Esophagus muscularis mucosa (tissue), 4 donors: ENCODE results near the gene NTN4. TPM values are rescaled to one million over a fixed set of nuclear protein-coding genes. Genes with fewer than 3 reads are reported as not detected.

Source experiments
- DNase-seq: peaks from one replicate; pipeline ENCODE4 v3.0.0-alpha.2; 2017; ENCODE audit errors: extremely low spot score
- H3K27ac ChIP-seq, 4 donors: fragments of 200-600 bp; sonication (generic); replicated peaks in 1 of 4; 1 replicate in 3 of 4; 2 replicates in 1 of 4; pipeline ENCODE4 v1.5.1; 2016 to 2019; ENCODE audit warnings: mild to moderate bottlenecking in 1 of 4
- H3K27me3 ChIP-seq, 4 donors: fragments of 200-600 bp; sonication (generic); one replicate each; pipeline versions ENCODE4 v1.5.1 to v1.6.0; 2016 to 2019
- H3K36me3 ChIP-seq, 4 donors: fragments of 200-600 bp; sonication (generic); one replicate each; pipeline ENCODE4 v1.5.1; 2016 to 2019
- H3K4me1 ChIP-seq, 4 donors: fragments of 200-600 bp; sonication (generic); one replicate each; pipeline ENCODE4 v1.5.1; 2016 to 2019
- H3K4me3 ChIP-seq, 4 donors: fragments of 200-600 bp; sonication (generic); 1 replicate in 2 of 4; 2 replicates in 2 of 4; pipeline ENCODE4 v1.5.1; 2016 to 2019; ENCODE audit warnings: mild to moderate bottlenecking in 4 of 4, moderate library complexity in 1 of 4
- H3K9me3 ChIP-seq, 4 donors: fragments of 200-600 bp; sonication (generic); 1 replicate in 3 of 4; 2 replicates in 1 of 4; pipeline ENCODE4 v1.5.1; 2016 to 2019
- EP300 ChIP-seq: sonication (generic); formaldehyde crosslinking; IDR thresholded peaks from one replicate; pipeline ENCODE4 v1.6.1; 2017; ENCODE audit warnings: antibody characterized with exemption
- POLR2A ChIP-seq: fragments of 450-650 bp; IDR thresholded peaks from one replicate; pipeline ENCODE4 v1.6.1; 2017; ENCODE audit warnings: antibody characterized with exemption, moderate library complexity, mild to moderate bottlenecking, low read depth
- POLR2AphosphoS5 ChIP-seq, 2 donors: sonication (generic); formaldehyde crosslinking; IDR thresholded peaks; one replicate each; pipeline ENCODE4 v1.6.1; 2017; ENCODE audit warnings: antibody characterized with exemption in 2 of 2
- WGBS: methylation state at CpG from one replicate; pipeline ENCODE4 v1.1.5; 2018; 5-methylcytosine and 5-hydroxymethylcytosine counted together
- intact Hi-C: fragments of 100-400 bp; cut with DNase I; formaldehyde crosslinking; loops from one replicate; pipeline ENCODE4 v1.15.1; 2023
- total RNA-seq, 4 donors: library from RNA; depleted of rRNA; stranded (reverse); fragments of >200 nt; gene quantifications; one replicate each; pipeline versions ENCODE4 v1.1.0 to v1.2.1, GENCODE V29; 2016
- TF ChIP-seq, protein P1 (sequence below), 3 experiments: fragments of 200-600 bp in 2 of 3; fragments of 450-650 bp in 1 of 3; sonication (generic) in 2 of 3; IDR thresholded peaks; one replicate each; pipeline ENCODE4 v1.5.1; 2017 to 2019; ENCODE audit warnings: antibody characterized with exemption in 3 of 3, mild to moderate bottlenecking in 2 of 3, moderate library complexity in 1 of 3

The NTN4 gene
- total RNA-seq, 4 donors from 2014 or later, result 46.7 to 73.1 (median 52.7) TPM

DNA sequence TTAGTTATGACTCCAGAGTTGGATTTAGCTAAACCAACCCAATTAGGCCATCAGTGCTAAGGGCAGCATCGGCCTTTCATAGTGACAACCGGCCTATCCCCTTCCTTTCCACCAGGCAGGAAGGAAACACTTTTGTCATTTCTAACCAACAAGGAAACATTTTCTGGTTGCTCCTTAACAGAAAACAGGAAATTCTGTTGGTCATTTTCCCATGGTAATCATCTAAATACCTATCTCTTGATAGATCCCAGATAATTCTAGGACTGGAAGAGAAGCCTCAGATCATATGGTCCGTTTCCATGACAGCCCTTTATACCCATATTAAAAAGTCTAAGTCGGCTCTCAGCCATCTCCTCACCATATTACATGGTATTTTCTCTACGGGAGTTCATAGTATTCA is 160.1 kb downstream of the NTN4 start:
- no peaks in the 10 kb centered on the region for H3K36me3 ChIP-seq
- H3K27me3 ChIP-seq, result no peaks in the 10 kb centered on the region
- intact Hi-C loops, result no loop called here
- no peaks in the 10 kb centered on the region for H3K9me3 ChIP-seq
- 82% methylated on average over 5 of the region's 5 CpGs for WGBS
- TF ChIP-seq POLR2AphosphoS5 (IDR thresholded peaks at IDR 0.05) (no peak), POLR2A (no peak), EP300 (no peak)
- TF ChIP-seq, protein P1, sequence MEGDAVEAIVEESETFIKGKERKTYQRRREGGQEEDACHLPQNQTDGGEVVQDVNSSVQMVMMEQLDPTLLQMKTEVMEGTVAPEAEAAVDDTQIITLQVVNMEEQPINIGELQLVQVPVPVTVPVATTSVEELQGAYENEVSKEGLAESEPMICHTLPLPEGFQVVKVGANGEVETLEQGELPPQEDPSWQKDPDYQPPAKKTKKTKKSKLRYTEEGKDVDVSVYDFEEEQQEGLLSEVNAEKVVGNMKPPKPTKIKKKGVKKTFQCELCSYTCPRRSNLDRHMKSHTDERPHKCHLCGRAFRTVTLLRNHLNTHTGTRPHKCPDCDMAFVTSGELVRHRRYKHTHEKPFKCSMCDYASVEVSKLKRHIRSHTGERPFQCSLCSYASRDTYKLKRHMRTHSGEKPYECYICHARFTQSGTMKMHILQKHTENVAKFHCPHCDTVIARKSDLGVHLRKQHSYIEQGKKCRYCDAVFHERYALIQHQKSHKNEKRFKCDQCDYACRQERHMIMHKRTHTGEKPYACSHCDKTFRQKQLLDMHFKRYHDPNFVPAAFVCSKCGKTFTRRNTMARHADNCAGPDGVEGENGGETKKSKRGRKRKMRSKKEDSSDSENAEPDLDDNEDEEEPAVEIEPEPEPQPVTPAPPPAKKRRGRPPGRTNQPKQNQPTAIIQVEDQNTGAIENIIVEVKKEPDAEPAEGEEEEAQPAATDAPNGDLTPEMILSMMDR (IDR thresholded peaks at IDR 0.05), result no peak
- no peak overlapping the region for H3K27ac ChIP-seq
- no peak overlapping the region for H3K4me3 ChIP-seq
- peaks cover 24 to 29% (median 26%) of the 10 kb centered on the region in 4 donors for H3K4me1 ChIP-seq
- no peak for DNase-seq

GRCh38 chr12:95629392-95629791 is 161.2 kb downstream of the NTN4 start:
- no peaks in the 10 kb centered on the region for H3K9me3 ChIP-seq
- TF ChIP-seq EP300 (no peak), POLR2AphosphoS5 (IDR thresholded peaks at IDR 0.05) (no peak), POLR2A (no peak)
- TF ChIP-seq, protein P1 (IDR thresholded peaks at IDR 0.05), result no peak
- H3K27me3 ChIP-seq, result no peaks in the 10 kb centered on the region
- no peak overlapping the region for H3K27ac ChIP-seq
- H3K4me3 ChIP-seq, result no peak overlapping the region
- no peak for DNase-seq
- WGBS, result 86% methylated on average over 3 of the region's 3 CpGs
- H3K36me3 ChIP-seq, result no peaks in the 10 kb centered on the region
- intact Hi-C loops, result no loop called here
- H3K4me1 ChIP-seq, result peaks cover 26 to 33% (median 29%) of the 10 kb centered on the region in 4 donors

DNA sequence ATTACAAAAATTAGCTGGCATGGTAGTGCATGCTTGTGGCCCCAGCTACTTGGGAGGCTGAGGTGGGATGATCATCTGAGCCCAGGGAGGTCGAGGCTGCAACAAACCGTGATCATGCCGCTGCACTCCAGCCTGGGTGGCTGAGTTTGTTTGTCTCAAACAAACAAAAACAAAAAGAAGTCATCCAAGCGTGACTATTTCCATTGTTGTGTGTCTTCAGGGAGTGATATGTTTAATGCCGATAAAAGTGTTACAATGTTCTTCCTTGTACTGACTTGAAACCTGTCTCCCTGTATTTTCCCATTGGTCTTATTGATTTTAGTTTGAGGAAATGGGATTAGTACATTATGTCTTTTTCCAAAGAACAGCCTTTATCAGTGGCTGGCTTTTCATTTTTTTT is 163.7 kb downstream of the NTN4 start:
- no peak for TF ChIP-seq POLR2AphosphoS5 (IDR thresholded peaks at IDR 0.05)
- Histone ChIP-seq H3K9me3 (no peaks in the 10 kb centered on the region), H3K36me3 (no peaks in the 10 kb centered on the region), H3K4me1 (peaks cover 20 to 34% (median 25%) of the 10 kb centered on the region in 4 donors), H3K27me3 (no peaks in the 10 kb centered on the region), H3K27ac (no peak overlapping the region), H3K4me3 (no peak overlapping the region)
- intact Hi-C loops, result no loop called here
- DNase-seq, result no peak
- 98% methylated on average over 5 of the region's 5 CpGs for WGBS

GRCh38 chr12:95625012-95625411 is 165.6 kb downstream of the NTN4 start:
- 57% methylated on average over 4 of the region's 4 CpGs for WGBS
- Histone ChIP-seq H3K27ac (peak overlapping the region; percentile 68 to 85 (median 80)), H3K9me3 (no peaks in the 10 kb centered on the region), H3K36me3 (no peaks in the 10 kb centered on the region), H3K4me3 (no peak overlapping the region), H3K4me1 (peaks cover 20 to 26% (median 25%) of the 10 kb centered on the region in 4 donors), H3K27me3 (no peaks in the 10 kb centered on the region)
- intact Hi-C loops, result no loop called here
- no peak for DNase-seq
- TF ChIP-seq POLR2AphosphoS5 (IDR thresholded peaks at IDR 0.05) (no peak), EP300 (no peak), POLR2A (no peak)
- TF ChIP-seq, protein P1 (IDR thresholded peaks at IDR 0.05), result no peak

DNA sequence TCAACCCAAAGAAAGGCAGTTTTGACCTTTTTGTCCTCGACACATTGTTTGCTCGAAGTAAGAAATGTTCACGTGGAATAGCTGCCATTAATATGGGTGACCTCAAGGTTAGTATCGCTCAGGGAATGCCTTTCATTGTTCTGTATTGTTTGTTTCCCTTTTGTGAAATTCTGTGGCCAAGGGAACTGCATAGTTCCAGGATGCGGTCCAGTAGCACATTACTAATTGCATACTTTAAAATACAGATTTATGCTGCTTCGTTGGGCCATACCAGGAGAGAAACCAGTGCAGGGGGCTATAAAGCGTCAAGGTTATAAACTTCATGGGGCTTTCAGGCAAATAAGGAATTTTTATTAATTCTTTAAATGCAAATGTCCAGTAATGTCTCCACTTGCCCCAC is 166.0 kb downstream of the NTN4 start:
- no peak for DNase-seq
- Histone ChIP-seq H3K4me3 (no peak overlapping the region), H3K36me3 (no peaks in the 10 kb centered on the region), H3K27me3 (no peaks in the 10 kb centered on the region), H3K4me1 (peaks cover 20 to 26% (median 23%) of the 10 kb centered on the region in 4 donors), H3K9me3 (no peaks in the 10 kb centered on the region), H3K27ac (peak overlapping the region; percentile 68 to 85 (median 80))
- 47% methylated on average over 7 of the region's 7 CpGs for WGBS
- intact Hi-C loops, result no loop called here
- no peak for TF ChIP-seq POLR2A
- TF ChIP-seq POLR2AphosphoS5 (IDR thresholded peaks at IDR 0.05), result peak in 1 of 2 donors; percentile 69
- TF ChIP-seq, protein P1 (IDR thresholded peaks at IDR 0.05), result no peak
- TF ChIP-seq EP300, result no peak
